Fibroblast of lung (primary cell): ENCODE data around the gene CENPVL3.

Source experiments
- CTCF ChIP-seq, 2 donors: IDR thresholded peaks in 1 of 2; conservative IDR thresholded peaks in 1 of 2; 1 replicate in 1 of 2; 2 replicates in 1 of 2; pipeline ENCODE4 v1.5.1; 2011 to 2012; ENCODE audit warnings: low read length in 2 of 2, control low read depth in 1 of 2, inconsistent platforms in 1 of 2, low read depth in 1 of 2, mild to moderate bottlenecking in 1 of 2
- EZH2 ChIP-seq: IDR thresholded peaks from 2 replicates; pipeline ENCODE4 v1.5.1; 2012; ENCODE audit warnings: low read length, control low read depth, mild to moderate bottlenecking; ENCODE audit errors: missing control alignments

- TF ChIP-seq CTCF (conservative IDR thresholded peaks at IDR 0.05 in 1 of 2, IDR thresholded peaks at IDR 0.05 in 1 of 2; ENCODE audit: low read depth in 1 of 2, low read length in 2 of 2), result no peak
- TF ChIP-seq EZH2, result no peak
Observed at GRCh38 chrX:51569561-51569960, 49.2 kb downstream of the CENPVL3 start.
